ENCODE results near the gene LRRC45.

Gene LRRC45

DNA sequence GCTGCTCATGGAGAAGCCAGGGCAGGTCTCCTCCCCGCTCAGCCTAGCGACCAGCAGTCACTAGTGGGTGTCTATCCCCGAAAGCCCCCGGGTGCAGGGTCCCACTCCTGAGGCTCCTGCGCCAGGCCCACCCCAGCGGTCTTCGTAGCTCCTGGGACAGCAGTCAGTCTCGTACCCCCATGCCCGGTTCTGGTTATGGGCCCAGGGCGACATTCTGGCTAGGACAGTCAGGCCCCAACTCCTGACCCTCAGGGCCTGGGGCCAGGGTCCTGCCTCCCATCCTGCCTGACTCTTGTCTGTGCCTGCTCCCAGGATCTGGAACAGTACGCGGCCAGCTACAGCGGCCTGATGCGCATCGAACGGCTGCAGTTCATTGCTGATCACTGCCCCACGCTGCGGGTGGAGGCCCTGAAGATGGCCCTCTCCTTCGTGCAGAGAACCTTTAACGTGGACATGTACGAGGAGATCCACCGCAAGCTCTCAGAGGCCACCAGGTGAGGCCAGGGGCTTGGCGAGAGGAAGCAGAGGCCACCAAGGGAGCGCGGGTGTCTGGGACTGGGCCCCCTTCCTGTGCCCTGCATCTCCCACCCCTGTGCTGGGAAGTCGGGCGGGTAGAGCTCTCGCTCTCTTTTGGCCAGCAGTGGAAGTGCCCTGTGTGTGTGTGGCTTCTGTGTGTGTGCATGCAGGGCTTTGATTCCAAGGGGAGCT, 30.6 kb downstream of the LRRC45 start:
- Histone ChIP-seq H3K27me3 (ENCODE audit: control insufficient read depth, insufficient read depth, low read length) (no peaks in the 10 kb centered on the region), H3K9ac (no peak overlapping the region), H3K4me2 (ENCODE audit: low read length) (no peak overlapping the region), H3K4me3 (ENCODE audit: low read depth, low read length) (no peak overlapping the region), H3K79me2 (no peaks in the 10 kb centered on the region), H3K27ac (no peak overlapping the region), H3K36me3 (ENCODE audit: control insufficient read depth, insufficient read depth, low read length) (no peaks in the 10 kb centered on the region), H2AFZ (no peak overlapping the region), H3K4me1 (no peaks in the 10 kb centered on the region), H3K9me3 (ENCODE audit: control insufficient read depth, low read length) (no peaks in the 10 kb centered on the region)
- TF ChIP-seq CTCF (IDR thresholded peaks at IDR 0.05): no peak

GRCh38 chr17:82054351-82055022, 31.4 kb downstream of the LRRC45 start:
- Histone ChIP-seq H3K27ac (no peak overlapping the region), H3K27me3 (ENCODE audit: control insufficient read depth, insufficient read depth, low read length) (no peaks in the 10 kb centered on the region), H3K4me2 (ENCODE audit: low read length) (no peak overlapping the region), H3K9me3 (ENCODE audit: control insufficient read depth, low read length) (no peaks in the 10 kb centered on the region), H3K9ac (no peak overlapping the region), H3K79me2 (no peaks in the 10 kb centered on the region), H3K4me1 (no peaks in the 10 kb centered on the region), H3K4me3 (ENCODE audit: low read depth, low read length) (no peak overlapping the region), H3K36me3 (ENCODE audit: control insufficient read depth, insufficient read depth, low read length) (no peaks in the 10 kb centered on the region), H2AFZ (no peak overlapping the region)
- no peak for TF ChIP-seq CTCF (IDR thresholded peaks at IDR 0.05)

DNA sequence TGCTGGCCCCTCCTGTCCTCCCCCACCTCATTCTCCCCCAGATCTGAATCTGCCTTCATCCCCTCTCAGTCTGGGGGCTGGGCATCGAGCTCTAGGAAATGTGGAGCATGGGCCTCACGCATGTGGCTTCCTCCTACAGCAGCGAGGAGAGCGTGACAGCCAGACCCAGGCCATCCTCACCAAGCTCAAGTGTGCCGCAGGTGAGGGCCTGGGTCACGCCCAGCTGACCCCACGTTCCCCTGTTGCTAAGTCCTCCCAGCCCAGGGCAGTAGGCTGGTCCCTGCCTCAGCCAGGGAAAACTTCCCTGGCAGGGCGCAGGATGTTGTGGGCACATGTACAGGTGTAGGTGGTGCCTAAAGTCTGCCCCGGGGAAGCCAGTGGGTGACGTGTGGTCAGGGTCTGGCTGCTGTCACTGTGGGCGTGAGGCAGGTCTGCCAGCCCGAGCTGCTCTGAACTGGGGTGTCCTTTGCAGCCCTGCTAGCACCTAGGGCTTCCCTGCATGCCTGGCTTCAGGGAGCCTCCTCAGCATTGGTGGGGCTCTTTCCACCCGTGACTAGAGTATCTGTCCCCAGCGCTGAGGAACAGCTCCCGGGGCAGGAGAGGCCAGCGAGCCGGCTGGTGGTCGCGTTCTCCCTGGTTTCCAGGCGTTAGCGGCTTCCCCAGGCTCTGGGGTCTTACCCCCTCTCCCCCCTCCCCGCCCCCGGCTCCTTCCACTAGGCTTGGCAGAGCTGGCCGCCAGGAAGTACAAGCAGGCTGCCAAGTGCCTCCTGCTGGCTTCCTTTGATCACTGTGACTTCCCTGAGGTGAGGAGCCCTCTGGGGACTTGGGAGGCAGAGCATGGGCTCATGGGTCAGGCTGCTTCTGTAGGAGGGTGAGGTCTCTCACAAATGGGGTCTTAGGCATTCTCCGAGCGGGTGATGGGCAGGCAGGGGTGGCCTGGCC, 32.2 kb downstream of the LRRC45 start:
- H3K9ac ChIP-seq: no peak overlapping the region
- no peaks in the 10 kb centered on the region for H3K9me3 ChIP-seq (ENCODE audit: control insufficient read depth, low read length)
- H3K4me3 ChIP-seq (ENCODE audit: low read depth, low read length): no peak overlapping the region
- H3K27ac ChIP-seq: no peak overlapping the region
- H3K79me2 ChIP-seq: no peaks in the 10 kb centered on the region
- no peaks in the 10 kb centered on the region for H3K4me1 ChIP-seq
- H2AFZ ChIP-seq: no peak overlapping the region
- H3K36me3 ChIP-seq (ENCODE audit: control insufficient read depth, insufficient read depth, low read length): no peaks in the 10 kb centered on the region
- no peak for TF ChIP-seq CTCF (IDR thresholded peaks at IDR 0.05)
- H3K4me2 ChIP-seq (ENCODE audit: low read length): no peak overlapping the region
- no peaks in the 10 kb centered on the region for H3K27me3 ChIP-seq (ENCODE audit: control insufficient read depth, insufficient read depth, low read length)

GRCh38 chr17:82055965-82056728, 33.0 kb downstream of the LRRC45 start:
- Histone ChIP-seq H3K4me2 (ENCODE audit: low read length) (no peak overlapping the region), H3K79me2 (no peaks in the 10 kb centered on the region), H3K27me3 (ENCODE audit: control insufficient read depth, insufficient read depth, low read length) (no peaks in the 10 kb centered on the region), H3K4me1 (no peaks in the 10 kb centered on the region), H3K9me3 (ENCODE audit: control insufficient read depth, low read length) (no peaks in the 10 kb centered on the region), H3K36me3 (ENCODE audit: control insufficient read depth, insufficient read depth, low read length) (no peaks in the 10 kb centered on the region), H3K9ac (no peak overlapping the region), H3K4me3 (ENCODE audit: low read depth, low read length) (no peak overlapping the region), H2AFZ (no peak overlapping the region), H3K27ac (no peak overlapping the region)
- no peak for TF ChIP-seq CTCF (IDR thresholded peaks at IDR 0.05)
